Globus pallidus (tissue), 1 donor: ENCODE measurements around the gene ITGAE.
A peak's percentile ranks its signal among the peaks of the same experiment; 100 is the strongest.

Experiments
- DNase-seq: peaks from one replicate; pipeline ENCODE4 v3.0.0-alpha.2; 2015; ENCODE audit warnings: low spot score

ITGAE gene

GRCh38 chr17:3693829-3694231 is 107.2 kb downstream of the ITGAE start:
- no peak for DNase-seq

- DNase-seq: no peak
Measured at GRCh38 chr17:3693141-3693540, 107.8 kb downstream of the ITGAE start.

- no peak for DNase-seq
Measured at GRCh38 chr17:3692346-3692745, 108.6 kb downstream of the ITGAE start.

- no peak for DNase-seq
Measured at GRCh38 chr17:3691617-3692067, 109.3 kb downstream of the ITGAE start.

GRCh38 chr17:3690094-3690715 is 110.8 kb downstream of the ITGAE start:
- DNase-seq: no peak

- DNase-seq: no peak
Measured at GRCh38 chr17:3689262-3690093, 111.5 kb downstream of the ITGAE start.

- DNase-seq: no peak
Measured at GRCh38 chr17:3688852-3689261, 112.1 kb downstream of the ITGAE start.

GRCh38 chr17:3688027-3688553 is 112.9 kb downstream of the ITGAE start:
- DNase-seq: no peak

- no peak for DNase-seq
Measured at GRCh38 chr17:3685174-3685573, 115.8 kb downstream of the ITGAE start.

GRCh38 chr17:3683054-3683511 is 117.9 kb downstream of the ITGAE start:
- no peak for DNase-seq

- no peak for DNase-seq
Measured at GRCh38 chr17:3682033-3682432, 119.0 kb downstream of the ITGAE start.

GRCh38 chr17:3681565-3681964 is 119.4 kb downstream of the ITGAE start:
- DNase-seq: no peak

GRCh38 chr17:3681057-3681456 is 119.9 kb downstream of the ITGAE start:
- no peak for DNase-seq

- no peak for DNase-seq
Measured at GRCh38 chr17:3679531-3680126, 121.4 kb downstream of the ITGAE start.

- DNase-seq: no peak
Measured at GRCh38 chr17:3678821-3679530, 122.0 kb downstream of the ITGAE start.

GRCh38 chr17:3678095-3678820 is 122.7 kb downstream of the ITGAE start:
- no peak for DNase-seq

- no peak for DNase-seq
Measured at GRCh38 chr17:3675886-3676285, 125.1 kb downstream of the ITGAE start.

- no peak for DNase-seq
Measured at GRCh38 chr17:3672571-3672970, 128.4 kb downstream of the ITGAE start.

- no peak for DNase-seq
Measured at GRCh38 chr17:3669548-3669947, 131.4 kb downstream of the ITGAE start.

GRCh38 chr17:3669085-3669347 is 132.0 kb downstream of the ITGAE start:
- no peak for DNase-seq

- peak; percentile 98 for DNase-seq
Measured at GRCh38 chr17:3668279-3669084, 132.5 kb downstream of the ITGAE start, which contains the start of the genes EMC6 and TAX1BP3. Gene EMC6, plus strand, starts transcription at chr17:3668812. Its CDS starts 335 bp downstream, at chr17:3669147. Gene TAX1BP3, minus strand, starts transcription at chr17:3668578. Its CDS starts 52 bp downstream, at chr17:3668526.
